H1 (cell line): Measurements from ENCODE around the gene CLRN2. TPM values are rescaled to one million over a fixed set of nuclear protein-coding genes. Genes with fewer than 3 reads are reported as not detected.

Experiments used
- CTCF ChIA-PET: fragments of 300-600 bp; sonication (Branson Sonifier 250); formaldehyde crosslinking; loops from one replicate; lab custom pipeline; 2021; ENCODE audit not compliant: partially characterized antibody; lab: Charles Lee
- POLR2A ChIA-PET: fragments of 300-600 bp; sonication (Branson Sonifier 250); formaldehyde crosslinking; loops from one replicate; lab custom pipeline; 2021; ENCODE audit warnings: inconsistent platforms; ENCODE audit not compliant: partially characterized antibody; lab: Charles Lee
- DNase-seq, 2 experiments: peaks; one replicate each; pipeline versions ENCODE4 v3.0.0 to v3.0.0-alpha.2; 2010 to 2022; ENCODE audit warnings: low spot score in 2 of 2, low read depth in 1 of 2, mixed read lengths in 1 of 2
- FAIRE-seq: peaks from 2 replicates; lab custom pipeline; 2011; peaks lifted over from hg19 to GRCh38; lab: Jason Lieb, UNC
- H2AFZ ChIP-seq: 2 replicates; pipeline ENCODE4 v1.8.1; 2012; ENCODE audit warnings: low read length, inconsistent platforms
- H2AK5ac ChIP-seq: 2 replicates; pipeline ENCODE4 v1.6.1; 2013; ENCODE audit warnings: low read depth, low read length
- H2BK120ac ChIP-seq: replicated peaks from 2 replicates; pipeline ENCODE3; 2013; ENCODE audit warnings: low read depth, low read length, inconsistent platforms
- H2BK12ac ChIP-seq: 2 replicates; pipeline ENCODE4 v1.6.1; 2013; ENCODE audit warnings: low read depth, low read length
- H2BK15ac ChIP-seq: 2 replicates; pipeline ENCODE4 v1.6.1; 2013; ENCODE audit warnings: low read length
- H2BK20ac ChIP-seq: 2 replicates; pipeline ENCODE4 v1.6.1; 2013; ENCODE audit warnings: low read length
- H2BK5ac ChIP-seq: 2 replicates; pipeline ENCODE4 v1.6.1; 2013; ENCODE audit warnings: low read depth, low read length
- H3K14ac ChIP-seq: 2 replicates; pipeline ENCODE4 v1.6.1; 2013; ENCODE audit warnings: inconsistent platforms; ENCODE audit not compliant: insufficient read length
- H3K18ac ChIP-seq: 2 replicates; pipeline ENCODE4 v1.6.1; 2013; ENCODE audit warnings: low read length; ENCODE audit errors: extremely low read depth
- H3K23ac ChIP-seq: 2 replicates; pipeline ENCODE4 v1.6.1; 2013; ENCODE audit warnings: inconsistent platforms; ENCODE audit not compliant: insufficient read length
- H3K23me2 ChIP-seq: 2 replicates; pipeline ENCODE4 v1.6.1; 2013; ENCODE audit warnings: low read depth, low read length
- H3K27ac ChIP-seq: 2 replicates; pipeline ENCODE4 v1.6.1; 2011; ENCODE audit warnings: low read depth, low read length, inconsistent platforms
- H3K27me3 ChIP-seq, 4 experiments: replicated peaks in 1 of 4; 1 replicate in 1 of 4; 2 replicates in 3 of 4; pipeline versions ENCODE4 v1.6.1 to v1.8.1; 2011 to 2013; ENCODE audit warnings: low read length in 3 of 4, mild to moderate bottlenecking in 3 of 4, inconsistent platforms in 2 of 4, mixed read lengths in 2 of 4, moderate library complexity in 1 of 4; ENCODE audit not compliant: control insufficient read depth in 3 of 4, insufficient read depth in 3 of 4; ENCODE audit errors: extremely low read depth in 1 of 4
- H3K36me3 ChIP-seq, 4 experiments: 2 replicates each; pipeline versions ENCODE4 v1.6.1 to v1.8.1; 2011 to 2013; ENCODE audit warnings: mild to moderate bottlenecking in 4 of 4, low read length in 3 of 4, moderate library complexity in 2 of 4, control low read depth in 1 of 4, inconsistent platforms in 1 of 4; ENCODE audit not compliant: insufficient read depth in 4 of 4, control insufficient read depth in 2 of 4
- H3K4ac ChIP-seq: replicated peaks from 2 replicates; pipeline ENCODE3; 2013; ENCODE audit warnings: low read length, low read depth, mixed read lengths, inconsistent platforms; ENCODE audit not compliant: insufficient read length
- H3K4me1 ChIP-seq, 4 experiments: replicated peaks in 1 of 4; 1 replicate in 1 of 4; 2 replicates in 3 of 4; pipeline versions ENCODE4 v1.6.1 to v1.8.1; 2011 to 2013; ENCODE audit warnings: low read length in 3 of 4, inconsistent platforms in 2 of 4, mixed read lengths in 1 of 4; ENCODE audit not compliant: insufficient read depth in 4 of 4, control insufficient read depth in 3 of 4
- H3K4me2 ChIP-seq, 2 experiments: 2 replicates each; pipeline versions ENCODE4 v1.6.1 to v1.8.1; 2011 to 2013; ENCODE audit warnings: low read depth in 2 of 2, low read length in 2 of 2, control low read depth in 1 of 2, inconsistent platforms in 1 of 2, mild to moderate bottlenecking in 1 of 2; ENCODE audit not compliant: insufficient read depth in 1 of 2
- H3K4me3 ChIP-seq, 4 experiments: fragments of 200-600, 300-600 bp in 1 of 4; sonication (generic), shearing (Covaris generic), sonication (Bioruptor Twin) in 1 of 4; 2 replicates each; pipeline versions ENCODE4 v1.5.1 to v1.8.1; 2011 to 2016; ENCODE audit warnings: low read length in 4 of 4, low read depth in 3 of 4, control low read depth in 2 of 4, inconsistent platforms in 2 of 4, mild to moderate bottlenecking in 2 of 4, mixed read lengths in 1 of 4, moderate library complexity in 1 of 4; ENCODE audit not compliant: insufficient read depth in 2 of 4; ENCODE audit errors: extremely low read depth in 1 of 4
- H3K56ac ChIP-seq: replicated peaks from 2 replicates; pipeline ENCODE3; 2013; ENCODE audit warnings: low read depth, mild to moderate bottlenecking, mixed read lengths, low read length, inconsistent platforms; ENCODE audit not compliant: insufficient read length
- H3K79me1 ChIP-seq: 2 replicates; pipeline ENCODE4 v1.6.1; 2013; ENCODE audit warnings: low read depth, low read length, control low read depth
- H3K79me2 ChIP-seq, 2 experiments: 2 replicates each; pipeline versions ENCODE4 v1.6.1 to v1.8.1; 2012 to 2013; ENCODE audit warnings: low read length in 2 of 2, mild to moderate bottlenecking in 2 of 2, inconsistent platforms in 1 of 2; ENCODE audit not compliant: insufficient read depth in 2 of 2, control insufficient read depth in 1 of 2
- H3K9ac ChIP-seq, 4 experiments: replicated peaks in 1 of 4; 1 replicate in 1 of 4; 2 replicates in 3 of 4; pipeline versions ENCODE4 v1.6.1 to v1.8.1; 2011 to 2013; ENCODE audit warnings: low read depth in 3 of 4, low read length in 3 of 4, control low read depth in 2 of 4, mild to moderate bottlenecking in 2 of 4, moderate library complexity in 2 of 4, inconsistent platforms in 1 of 4; ENCODE audit errors: extremely low read depth in 1 of 4
- H3K9me3 ChIP-seq, 2 experiments: 2 replicates each; pipeline versions ENCODE4 v1.6.1 to v1.8.1; 2012 to 2013; ENCODE audit warnings: mild to moderate bottlenecking in 2 of 2, moderate library complexity in 2 of 2, control low read depth in 1 of 2, inconsistent platforms in 1 of 2, low read depth in 1 of 2, low read length in 1 of 2, mixed read lengths in 1 of 2; ENCODE audit not compliant: insufficient read depth in 2 of 2
- H4K20me1 ChIP-seq, 2 experiments: replicated peaks in 1 of 2; 2 replicates each; pipeline versions ENCODE3 to v1.8.1; 2011 to 2013; ENCODE audit warnings: inconsistent platforms in 2 of 2, low read length in 2 of 2, mild to moderate bottlenecking in 1 of 2; ENCODE audit not compliant: insufficient read depth in 2 of 2, control insufficient read depth in 1 of 2
- H4K5ac ChIP-seq: 2 replicates; pipeline ENCODE4 v1.6.1; 2013; ENCODE audit warnings: low read length, low read depth, mixed read lengths, inconsistent platforms; ENCODE audit not compliant: insufficient read length
- H4K8ac ChIP-seq: 2 replicates; pipeline ENCODE4 v1.8.0; 2013; ENCODE audit warnings: mild to moderate bottlenecking, moderate library complexity, low read length, inconsistent platforms; ENCODE audit not compliant: insufficient read depth; ENCODE audit errors: extremely low read depth
- H4K91ac ChIP-seq: replicated peaks from 2 replicates; pipeline ENCODE3; 2013; ENCODE audit warnings: low read length, mixed read lengths, inconsistent platforms; ENCODE audit not compliant: insufficient read length
- BRCA1 ChIP-seq: IDR thresholded peaks from 2 replicates; pipeline ENCODE4 v1.6.1; 2012; ENCODE audit warnings: low read depth, low read length, improper control_type of control experiment
- JUND ChIP-seq: IDR thresholded peaks from 2 replicates; pipeline ENCODE4 v1.6.1; 2011; ENCODE audit warnings: mild to moderate bottlenecking, improper control_type of control experiment, low read length
- MAFK ChIP-seq: IDR thresholded peaks from 2 replicates; pipeline ENCODE4 v1.6.1; 2012; ENCODE audit warnings: low read depth, mild to moderate bottlenecking, improper control_type of control experiment, low read length
- POLR2A ChIP-seq, 2 experiments: IDR thresholded peaks; 1 replicate in 1 of 2; 2 replicates in 1 of 2; pipeline ENCODE4 v1.6.1; 2011; ENCODE audit warnings: low read depth in 2 of 2, low read length in 2 of 2, mild to moderate bottlenecking in 2 of 2; ENCODE audit errors: control extremely low read depth in 1 of 2
- SIN3A ChIP-seq, 2 experiments: IDR thresholded peaks in 1 of 2; conservative IDR thresholded peaks in 1 of 2; 2 replicates each; pipeline ENCODE4 v1.6.1; 2011 to 2012; ENCODE audit warnings: low read length in 2 of 2, improper control_type of control experiment in 1 of 2, low read depth in 1 of 2, mild to moderate bottlenecking in 1 of 2
- TCF12 ChIP-seq: IDR thresholded peaks from 2 replicates; pipeline ENCODE4 v1.6.1; 2011; ENCODE audit warnings: low read depth, mild to moderate bottlenecking, low read length
- WGBS, 2 experiments: shearing (Covaris generic) in 1 of 2; methylation state at CpG; one replicate each; pipeline versions ENCODE4 v1.1.6 to v1.1.7; 2013 to 2015; ENCODE audit warnings: low lambda C conversion rate in 2 of 2, mixed read lengths in 2 of 2, inconsistent platforms in 1 of 2, low coverage in 1 of 2, missing lambda C conversion rate in 1 of 2; ENCODE audit not compliant: insufficient replicate concordance in 2 of 2, insufficient coverage in 1 of 2, insufficient read length in 1 of 2; ENCODE audit errors: extremely low coverage in 1 of 2, missing lambda C conversion rate in 1 of 2; 5-methylcytosine and 5-hydroxymethylcytosine counted together
- polyA plus RNA-seq, 7 experiments: library from polyadenylated mRNA; depleted of rRNA in 3 of 7; stranded (reverse) in 5 of 7; unstranded in 2 of 7; fragments of >200 nt in 5 of 7; fragments of 200-250 nt in 2 of 7; gene quantifications; 1 replicate in 5 of 7; 2 replicates in 1 of 7; 4 replicates in 1 of 7; pipeline versions ENCODE4 v1.2.1 to v1.2.3, GENCODE V29; 2011 to 2013; ENCODE audit warnings: missing spikeins in 2 of 7, mixed read lengths in 2 of 7
- total RNA-seq: library from RNA; stranded (reverse); fragmentation: NEBNext Ultra II Directional; extraction: Animal tissue kit (Norgen Biotek cat#: 25700); gene quantifications from 2 replicates; pipeline ENCODE4 v1.2.1, GENCODE V29; 2021

The CLRN2 gene
- total and polyA plus RNA-seq, 2 of the 8 experiments (the other 6 are each of a cell fraction or from before 2014, with no cell fraction given): not detected

- no peak overlapping the region for H4K8ac ChIP-seq
- no peaks in the 10 kb centered on the region for H3K27me3 ChIP-seq
- no peak overlapping the region for H3K27ac ChIP-seq
- ChIA-PET CTCF (no interaction called here), POLR2A (interaction anchor here (1.2 kb wide), 1 partner anchor 20 kb away, joined by 3 read pairs; no protein-coding TSS in a partner anchor)
- no peak overlapping the region for H2AFZ ChIP-seq
- H3K4me2 ChIP-seq: no peak overlapping the region
- no peak overlapping the region for H4K91ac ChIP-seq
- FAIRE-seq: no peak
- no peak overlapping the region for H3K4ac ChIP-seq
- no peak overlapping the region for H2BK20ac ChIP-seq
- no peak overlapping the region for H2AK5ac ChIP-seq
- H3K23ac ChIP-seq: no peak overlapping the region
- no peak overlapping the region for H2BK15ac ChIP-seq
- H3K79me1 ChIP-seq: peaks cover 3% of the 10 kb centered on the region
- no peak overlapping the region for H3K9ac ChIP-seq
- H3K14ac ChIP-seq: no peak overlapping the region
- peaks cover 0 to 4% of the 10 kb centered on the region in 2 experiments for H4K20me1 ChIP-seq
- no peak overlapping the region for H4K5ac ChIP-seq
- no peak for DNase-seq
- H3K36me3 ChIP-seq: peaks cover 2 to 25% (median 9%) of the 10 kb centered on the region in 4 experiments; a peak in 6 of 8 replicates
- no peak overlapping the region for H2BK12ac ChIP-seq
- H2BK5ac ChIP-seq: no peak overlapping the region
- no peaks in the 10 kb centered on the region for H3K9me3 ChIP-seq
- no peak overlapping the region for H3K56ac ChIP-seq
- no peak overlapping the region for H2BK120ac ChIP-seq
- no peak overlapping the region for H3K4me3 ChIP-seq
- no peaks in the 10 kb centered on the region for H3K79me2 ChIP-seq
- no peak overlapping the region for H3K18ac ChIP-seq
- 91% methylated on average over 3 of the region's 3 CpGs; no CpG with 5 or more reads in 1 of the 2 experiments for WGBS, 2 experiments
- peaks cover 0 to 6% (median 4%) of the 10 kb centered on the region in 4 experiments; a peak in 4 of 7 replicates for H3K4me1 ChIP-seq
- H3K23me2 ChIP-seq: 0 out of 2 replicates have a peak, but pooled peaks cover 1% of the 10 kb centered on the region
- TF ChIP-seq POLR2A (IDR thresholded peaks at IDR 0.05; ENCODE audit: control extremely low read depth in 1 of 2, low read depth in 2 of 2, low read length in 2 of 2): no peak
- no peak for TF ChIP-seq BRCA1
- TF ChIP-seq MAFK: no peak
- TF ChIP-seq SIN3A (conservative IDR thresholded peaks at IDR 0.05 in 1 of 2, IDR thresholded peaks at IDR 0.05 in 1 of 2; ENCODE audit: low read depth in 1 of 2, low read length in 2 of 2): no peak
- no peak for TF ChIP-seq JUND
- TF ChIP-seq TCF12: no peak
Measured at GRCh38 chr4:17491196-17491595, 23.8 kb upstream of the CLRN2 start.
